GM23248 (cell line): Measurements from ENCODE around the gene KAZALD1. TPM values are rescaled to one million over a fixed set of nuclear protein-coding genes. Genes with fewer than 3 reads are reported as not detected.
A peak's percentile ranks its signal among the peaks of the same experiment; 100 is the strongest.

Source experiments
- DNase-seq: peaks from one replicate; pipeline ENCODE4 v3.0.0-alpha.2; 2015
- H2AFZ ChIP-seq: fragments of 200-600 bp; sonication (generic); 2 replicates; pipeline ENCODE4 v1.6.1; 2016; ENCODE audit warnings: antibody characterized with exemption
- H3F3A ChIP-seq: fragments of 200-600 bp; sonication (generic); 2 replicates; pipeline ENCODE4 v1.6.1; 2016; ENCODE audit warnings: mild to moderate bottlenecking, antibody characterized with exemption, mixed run types; ENCODE audit not compliant: insufficient read depth
- H3K27ac ChIP-seq: fragments of 200-600 bp; sonication (generic); 2 replicates; pipeline ENCODE4 v1.5.1; 2016; ENCODE audit warnings: mild to moderate bottlenecking
- H3K27me3 ChIP-seq: fragments of 200-600 bp; sonication (generic); replicated peaks from 2 replicates; pipeline ENCODE4 v1.6.1; 2016; ENCODE audit warnings: mild to moderate bottlenecking; ENCODE audit not compliant: insufficient read depth
- H3K36me3 ChIP-seq: fragments of 200-600 bp; sonication (generic); 2 replicates; pipeline ENCODE4 v1.6.1; 2016; ENCODE audit warnings: low read depth, mild to moderate bottlenecking
- H3K4me1 ChIP-seq: fragments of 200-600 bp; sonication (generic); 2 replicates; pipeline ENCODE4 v1.6.1; 2016; ENCODE audit warnings: mild to moderate bottlenecking; ENCODE audit not compliant: insufficient read depth
- H3K4me2 ChIP-seq: fragments of 200-600 bp; sonication (generic); one replicate; pipeline ENCODE4 v1.6.1; 2016; ENCODE audit warnings: mild to moderate bottlenecking; ENCODE audit not compliant: unreplicated experiment
- H3K4me3 ChIP-seq: fragments of 200-600 bp; sonication (generic); 2 replicates; pipeline ENCODE4 v1.5.1; 2016; ENCODE audit warnings: mild to moderate bottlenecking
- H3K79me2 ChIP-seq: fragments of 200-600 bp; sonication (generic); 2 replicates; pipeline ENCODE4 v1.6.1; 2016; ENCODE audit warnings: mild to moderate bottlenecking; ENCODE audit not compliant: insufficient read depth
- H3K9ac ChIP-seq: fragments of 200-600 bp; sonication (generic); 2 replicates; pipeline ENCODE4 v1.6.1; 2016; ENCODE audit warnings: mild to moderate bottlenecking
- H3K9me2 ChIP-seq: fragments of 200-600 bp; sonication (generic); 2 replicates; pipeline ENCODE4 v1.6.1; 2016; ENCODE audit warnings: mixed run types, mild to moderate bottlenecking, moderate library complexity; ENCODE audit not compliant: insufficient read depth
- H3K9me3 ChIP-seq: fragments of 200-600 bp; sonication (generic); one replicate; pipeline ENCODE4 v1.6.1; 2017; ENCODE audit warnings: low read depth
- H4K20me1 ChIP-seq: fragments of 200-600 bp; sonication (generic); 2 replicates; pipeline ENCODE4 v1.6.0; 2016; ENCODE audit not compliant: insufficient read depth
- EZH2 ChIP-seq: fragments of 200-600 bp; sonication (generic); IDR thresholded peaks from 2 replicates; pipeline ENCODE4 v1.6.1; 2018; ENCODE audit warnings: antibody characterized with exemption, mild to moderate bottlenecking; ENCODE audit not compliant: insufficient read depth, poor library complexity, severe bottlenecking
- EZH2phosphoT487 ChIP-seq: fragments of 200-600 bp; sonication (generic); IDR thresholded peaks from 2 replicates; pipeline ENCODE4 v1.6.1; 2018; ENCODE audit warnings: antibody characterized with exemption, moderate library complexity, mild to moderate bottlenecking, low read depth; ENCODE audit not compliant: insufficient read depth
- WGBS, 2 experiments: methylation state at CpG; one replicate each; pipeline ENCODE4 v1.1.6; 2015 to 2017; ENCODE audit warnings: low lambda C conversion rate in 2 of 2, low coverage in 1 of 2; ENCODE audit errors: missing lambda C conversion rate in 2 of 2; 5-methylcytosine and 5-hydroxymethylcytosine counted together
- in situ Hi-C: fragments of 300-500 bp; cut with MboI; formaldehyde crosslinking; loops from 2 replicates; pipeline ENCODE4 v1.15.0; 2020
- polyA plus RNA-seq: library from polyadenylated mRNA; unstranded; fragments of >200 nt; fragmentation: Nextera tagmentation; extraction: Ambion mirVana; gene quantifications from 2 replicates; pipeline ENCODE4 v1.2.1, GENCODE V29; 2016
- total RNA-seq: library from RNA; depleted of rRNA; stranded (reverse); fragments of >200 nt; shearing (Covaris generic); gene quantifications from 2 replicates; pipeline ENCODE4 v1.2.3, GENCODE V29; 2014

KAZALD1 gene
- total and polyA plus RNA-seq, 2 experiments from 2014 or later: 34.4 to 62.6 TPM

GRCh38 chr10:101018600-101019439 lies 43.0 kb upstream of the KAZALD1 start:
- H3K27ac ChIP-seq: no peak overlapping the region
- DNase-seq: peak; percentile 93
- H3K79me2 ChIP-seq: no peaks in the 10 kb centered on the region
- H3K4me3 ChIP-seq: no peak overlapping the region
- no peak overlapping the region for H3K4me2 ChIP-seq
- no peaks in the 10 kb centered on the region for H3K9me3 ChIP-seq
- no peaks in the 10 kb centered on the region for H3K36me3 ChIP-seq
- no peaks in the 10 kb centered on the region for H3K27me3 ChIP-seq
- H3K9me2 ChIP-seq: no peaks in the 10 kb centered on the region
- H3K9ac ChIP-seq: no peak overlapping the region
- H3F3A ChIP-seq: 0 out of 2 replicates have a peak, but pooled peaks cover 7% of the 10 kb centered on the region
- H4K20me1 ChIP-seq: no peaks in the 10 kb centered on the region
- in situ Hi-C loops: no loop called here
- WGBS, 2 experiments: 22 to 35% methylated on average over 27 to 45 of the region's 45 CpGs
- TF ChIP-seq EZH2phosphoT487 (no peak), EZH2 (no peak)
- H3K4me1 ChIP-seq: peaks cover 6% of the 10 kb centered on the region
- H2AFZ ChIP-seq: no peak overlapping the region

- Histone ChIP-seq H3K9ac (no peak overlapping the region), H2AFZ (no peak overlapping the region), H3K36me3 (no peaks in the 10 kb centered on the region), H3K4me1 (peaks cover 6% of the 10 kb centered on the region), H3K9me2 (no peaks in the 10 kb centered on the region), H3K4me3 (no peak overlapping the region), H3K4me2 (no peak overlapping the region), H3K27me3 (no peaks in the 10 kb centered on the region), H3K9me3 (no peaks in the 10 kb centered on the region), H3F3A (0 out of 2 replicates have a peak, but pooled peaks cover 7% of the 10 kb centered on the region), H3K79me2 (no peaks in the 10 kb centered on the region), H4K20me1 (no peaks in the 10 kb centered on the region), H3K27ac (no peak overlapping the region)
- no peak for TF ChIP-seq EZH2phosphoT487
- TF ChIP-seq EZH2: no peak
- in situ Hi-C loops: no loop called here
- 64 to 66% methylated on average over 2 of the region's 2 CpGs for WGBS, 2 experiments
- DNase-seq: no peak
Observed at GRCh38 chr10:101019440-101019703, 42.4 kb upstream of the KAZALD1 start.

GRCh38 chr10:101020427-101021075 lies 41.2 kb upstream of the KAZALD1 start:
- Histone ChIP-seq H3F3A (no peaks in the 10 kb centered on the region), H3K4me3 (no peak overlapping the region), H3K4me2 (no peak overlapping the region), H3K9me2 (no peaks in the 10 kb centered on the region), H3K27ac (no peak overlapping the region), H3K4me1 (no peaks in the 10 kb centered on the region), H3K9me3 (no peaks in the 10 kb centered on the region), H3K36me3 (no peaks in the 10 kb centered on the region), H2AFZ (no peak overlapping the region), H3K27me3 (no peaks in the 10 kb centered on the region), H3K79me2 (no peaks in the 10 kb centered on the region), H3K9ac (no peak overlapping the region), H4K20me1 (no peaks in the 10 kb centered on the region)
- TF ChIP-seq EZH2phosphoT487 (no peak), EZH2 (no peak)
- no peak for DNase-seq
- 74 to 77% methylated on average over 10 of the region's 10 CpGs for WGBS, 2 experiments
- in situ Hi-C loops: no loop called here

- no peaks in the 10 kb centered on the region for H4K20me1 ChIP-seq
- WGBS, 2 experiments: 77 to 79% methylated on average over 3 to 4 of the region's 4 CpGs
- no peaks in the 10 kb centered on the region for H3K36me3 ChIP-seq
- no peaks in the 10 kb centered on the region for H3K4me1 ChIP-seq
- H3K27me3 ChIP-seq: no peaks in the 10 kb centered on the region
- no peak for TF ChIP-seq EZH2
- no peak for TF ChIP-seq EZH2phosphoT487
- H3K4me3 ChIP-seq: no peak overlapping the region
- no peaks in the 10 kb centered on the region for H3F3A ChIP-seq
- H3K9me3 ChIP-seq: no peaks in the 10 kb centered on the region
- no peak overlapping the region for H3K4me2 ChIP-seq
- no peak overlapping the region for H3K9ac ChIP-seq
- no peak overlapping the region for H2AFZ ChIP-seq
- DNase-seq: no peak
- in situ Hi-C loops: no loop called here
- no peaks in the 10 kb centered on the region for H3K79me2 ChIP-seq
- no peaks in the 10 kb centered on the region for H3K9me2 ChIP-seq
- no peak overlapping the region for H3K27ac ChIP-seq
Observed at GRCh38 chr10:101021239-101021638, 40.5 kb upstream of the KAZALD1 start.
